ENCODE data around the gene AK9. TPM values are rescaled to one million over a fixed set of nuclear protein-coding genes. Genes with fewer than 3 reads are reported as not detected.

The AK9 gene
- total RNA-seq, 5 donors from 2014 or later (not counting 1 experiment from before 2014, with no cell fraction given), result 7.9 to 12.6 (median 10.2) TPM

DNA sequence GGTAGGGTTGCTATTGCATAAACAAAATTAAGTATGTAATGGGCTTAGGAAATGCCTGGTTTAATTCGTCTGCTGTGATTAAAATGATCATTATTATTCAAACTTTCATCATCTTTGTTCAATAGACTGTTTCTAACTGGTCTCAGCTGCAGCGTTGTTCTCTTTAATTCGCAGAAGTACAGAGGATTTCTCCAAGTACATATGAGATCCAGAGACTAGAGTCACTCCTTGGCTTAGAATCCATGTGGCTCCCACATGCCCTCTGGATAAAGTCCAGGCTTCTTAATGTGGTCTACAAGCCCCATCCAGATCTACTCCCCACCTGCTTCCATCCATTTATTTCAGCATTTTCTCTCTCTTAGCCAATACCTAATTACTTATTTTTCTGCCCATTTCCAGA lies 206.9 kb downstream of the AK9 start:
- Mint-ChIP-seq H3K4me3 (peak overlapping the region; percentile 68 to 89 (median 81)), H3K4me1 (peaks cover 39 to 43% (median 40%) of the 10 kb centered on the region in 3 donors), H3K9me3 (no peaks in the 10 kb centered on the region), H3K27me3 (no peaks in the 10 kb centered on the region), H3K27ac (peak overlapping the region; percentile 65 to 76), H3K36me3 (peaks cover 22% of the 10 kb centered on the region)
- peaks cover 30 to 34% of the 10 kb centered on the region in 2 experiments for H3K4me1 ChIP-seq (ENCODE audit: control insufficient read depth in 1 of 2, extremely low read depth in 1 of 2, insufficient read depth in 2 of 2, low read length in 2 of 2)
- ATAC-seq (replicated peaks in 1 of 4) (no peak), DNase-seq (no peak)
- peak overlapping the region; percentile 80 for H3K27ac ChIP-seq (ENCODE audit: low read length)
- peaks cover 0 to 14% of the 10 kb centered on the region in 2 donors for H3K36me3 ChIP-seq (ENCODE audit: control insufficient read depth in 2 of 2, extremely low read depth in 1 of 2, insufficient read depth in 1 of 2, low read length in 1 of 2)
- ChIA-PET CTCF (interaction anchor here in 1 of 2 donors (1.4 kb wide), 1 partner anchor 101 kb away, joined by 4 read pairs; the partner anchor contains the start of gene CD164), POLR2A (no interaction called here)
- 92% methylated on average over 2 of the region's 3 CpGs for WGBS (ENCODE audit: insufficient coverage)
- H3K4me3 ChIP-seq (ENCODE audit: control insufficient read depth in 1 of 2, extremely low read depth in 1 of 2, low read length in 1 of 2), result no peak overlapping the region
- no peaks in the 10 kb centered on the region for H3K9me3 ChIP-seq
- H3K27me3 ChIP-seq (replicated peaks in 1 of 2; ENCODE audit: control insufficient read depth in 2 of 2, extremely low read depth in 1 of 2, insufficient read depth in 2 of 2, low read length in 1 of 2), result no peaks in the 10 kb centered on the region

- ATAC-seq (replicated peaks in 1 of 4) (no peak), DNase-seq (no peak)
- POLR2A ChIA-PET, result no interaction called here
- H3K9me3 ChIP-seq, result no peaks in the 10 kb centered on the region
- no peaks in the 10 kb centered on the region for H3K27me3 Mint-ChIP-seq
- peak overlapping the region; percentile 65 to 76 for H3K27ac Mint-ChIP-seq
- peaks cover 43 to 47% (median 45%) of the 10 kb centered on the region in 3 donors for H3K4me1 Mint-ChIP-seq
- H3K27ac ChIP-seq (ENCODE audit: low read length), result peak overlapping the region; percentile 80
- no peaks in the 10 kb centered on the region for H3K27me3 ChIP-seq (replicated peaks in 1 of 2; ENCODE audit: control insufficient read depth in 2 of 2, extremely low read depth in 1 of 2, insufficient read depth in 2 of 2, low read length in 1 of 2)
- no CpG with 5 or more reads among the region's 6 CpGs for WGBS (ENCODE audit: insufficient coverage)
- H3K9me3 Mint-ChIP-seq, result no peaks in the 10 kb centered on the region
- H3K4me3 ChIP-seq (ENCODE audit: control insufficient read depth in 1 of 2, extremely low read depth in 1 of 2, low read length in 1 of 2), result peak overlapping the region; percentile 48 to 51
- H3K4me3 Mint-ChIP-seq, result peak overlapping the region; percentile 68 to 89 (median 81)
- H3K36me3 ChIP-seq (ENCODE audit: control insufficient read depth in 2 of 2, extremely low read depth in 1 of 2, insufficient read depth in 1 of 2, low read length in 1 of 2), result peaks cover 0 to 14% of the 10 kb centered on the region in 2 donors
- H3K4me1 ChIP-seq (ENCODE audit: control insufficient read depth in 1 of 2, extremely low read depth in 1 of 2, insufficient read depth in 2 of 2, low read length in 2 of 2), result peaks cover 34% of the 10 kb centered on the region in 2 experiments
- peaks cover 27% of the 10 kb centered on the region for H3K36me3 Mint-ChIP-seq
- CTCF ChIA-PET, result interaction anchor here in 1 of 2 donors (0.8 to 1.4 kb wide), 3 partner anchors 8 to 101 kb away, joined by 3 to 4 read pairs (median 3); partner anchors contain the start of gene CD164
Observed at GRCh38 chr6:109483735-109484057, 207.3 kb downstream of the AK9 start.

DNA sequence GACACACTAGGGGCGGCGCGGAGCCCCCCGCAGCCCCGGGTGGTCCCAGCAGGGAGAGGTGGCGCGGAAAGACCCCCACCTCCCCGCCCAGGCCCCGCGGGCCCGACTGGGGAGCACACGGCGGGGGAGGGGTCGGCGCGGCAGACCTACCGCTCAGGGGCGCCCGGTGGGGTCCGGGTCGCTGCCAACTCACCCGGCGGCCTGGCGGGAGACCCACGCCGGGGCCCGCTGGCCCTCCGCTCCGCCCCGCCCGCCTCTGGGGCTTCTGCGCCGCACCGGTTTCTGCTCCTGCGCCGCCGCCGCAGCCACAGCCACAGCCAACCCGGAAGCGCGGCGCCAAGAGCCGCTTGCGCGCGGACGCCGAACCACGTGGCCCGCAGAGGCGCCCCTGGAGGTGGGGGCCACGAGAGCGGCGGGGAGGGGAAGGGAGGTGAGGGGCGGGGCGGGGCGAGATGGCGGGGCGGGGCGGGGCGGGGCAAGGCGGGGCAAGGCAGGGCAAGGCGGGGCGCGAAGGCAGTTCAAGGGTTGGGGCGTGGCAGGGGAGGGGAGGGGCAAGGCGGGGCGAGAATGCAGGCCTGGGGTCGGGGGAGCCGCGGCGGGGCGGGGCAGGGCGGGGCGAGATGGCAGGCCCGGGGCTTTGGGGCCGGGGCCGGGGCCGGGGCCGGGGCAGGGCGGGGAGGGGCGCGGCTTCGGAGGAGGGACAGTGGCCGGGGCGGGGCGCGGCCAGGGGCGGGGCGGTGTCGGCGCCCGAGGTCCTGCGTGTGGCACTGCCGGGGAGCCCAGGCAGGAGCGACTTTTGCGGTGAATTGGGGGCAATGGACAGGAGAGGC lies 207.9 kb downstream of the AK9 start, which contains the start of gene ZBTB24:
TSS of gene ZBTB24 (minus strand) at position 315 of the 830 bp plus-strand sequence. CDS start 1,193 bp downstream, outside the sequence.
- H3K9me3 ChIP-seq, result no peaks in the 10 kb centered on the region

GRCh38 chr6:109480993-109481480 lies 210.0 kb downstream of the AK9 start:
- no peak overlapping the region for H3K27ac ChIP-seq (ENCODE audit: low read length)
- ATAC-seq (replicated peaks in 1 of 4) (no peak), DNase-seq (no peak)
- H3K4me1 ChIP-seq (ENCODE audit: control insufficient read depth in 1 of 2, extremely low read depth in 1 of 2, insufficient read depth in 2 of 2, low read length in 2 of 2), result peaks cover 50 to 57% of the 10 kb centered on the region in 2 experiments
- peak overlapping the region; percentile 89 to 98 (median 93) for H3K4me3 Mint-ChIP-seq
- H3K27ac Mint-ChIP-seq, result peak overlapping the region; percentile 77 to 78
- 75% methylated on average over 7 of the region's 7 CpGs for WGBS (ENCODE audit: insufficient coverage)
- POLR2A ChIA-PET, result interaction anchor here (0.5 to 1.5 kb wide), 4 partner anchors 24 to 1393 kb away, joined by 3 to 8 read pairs (median 4); partner anchors contain the start of gene AMD1 (in 1 of the 2)
- H3K36me3 ChIP-seq (ENCODE audit: control insufficient read depth in 2 of 2, extremely low read depth in 1 of 2, insufficient read depth in 1 of 2, low read length in 1 of 2), result peaks cover 0 to 37% of the 10 kb centered on the region in 2 donors
- CTCF ChIA-PET, result interaction anchor here in 1 of 2 donors (1.7 kb wide), 1 partner anchor 17 kb away, joined by 5 read pairs; no protein-coding TSS in a partner anchor
- no peaks in the 10 kb centered on the region for H3K9me3 ChIP-seq
- no peaks in the 10 kb centered on the region for H3K27me3 Mint-ChIP-seq
- no peaks in the 10 kb centered on the region for H3K27me3 ChIP-seq (replicated peaks in 1 of 2; ENCODE audit: control insufficient read depth in 2 of 2, extremely low read depth in 1 of 2, insufficient read depth in 2 of 2, low read length in 1 of 2)
- H3K4me3 ChIP-seq (ENCODE audit: control insufficient read depth in 1 of 2, extremely low read depth in 1 of 2, low read length in 1 of 2), result peak overlapping the region; percentile 53 to 70
- no peaks in the 10 kb centered on the region for H3K9me3 Mint-ChIP-seq
- peaks cover 67 to 72% (median 68%) of the 10 kb centered on the region in 3 donors for H3K4me1 Mint-ChIP-seq
- peaks cover 47% of the 10 kb centered on the region for H3K36me3 Mint-ChIP-seq

More for the DNA sequence above, 207.9 kb downstream of the AK9 start, which contains the start of gene ZBTB24:
- Histone ChIP-seq H3K4me3 (ENCODE audit: control insufficient read depth in 1 of 2, extremely low read depth in 1 of 2, low read length in 1 of 2) (peak within 1 kb of the TSS; percentile 70 to 88), H3K27me3 (replicated peaks in 1 of 2; ENCODE audit: control insufficient read depth in 2 of 2, extremely low read depth in 1 of 2, insufficient read depth in 2 of 2, low read length in 1 of 2) (no peaks in the 10 kb centered on the region), H3K36me3 (ENCODE audit: control insufficient read depth in 2 of 2, extremely low read depth in 1 of 2, insufficient read depth in 1 of 2, low read length in 1 of 2) (peaks cover 0 to 17% of the 10 kb centered on the region in 2 donors), H3K27ac (ENCODE audit: low read length) (peak within 1 kb of the TSS; percentile 80), H3K4me1 (ENCODE audit: control insufficient read depth in 1 of 2, extremely low read depth in 1 of 2, insufficient read depth in 2 of 2, low read length in 2 of 2) (peaks cover 39 to 40% of the 10 kb centered on the region in 2 experiments)
- H3K4me1 Mint-ChIP-seq, result peaks cover 49 to 53% (median 50%) of the 10 kb centered on the region in 3 donors
- no peaks in the 10 kb centered on the region for H3K9me3 Mint-ChIP-seq
- ChIA-PET CTCF (interaction anchor here (0.5 to 1.4 kb wide), 5 partner anchors 9 to 1459 kb away, joined by 3 to 5 read pairs (median 3); partner anchors contain the start of gene CD164 (in 1 of the 2)), POLR2A (interaction anchor here (0.5 to 0.8 kb wide), 2 partner anchors 23 kb away, joined by 3 read pairs; no protein-coding TSS in a partner anchor)
- H3K4me3 Mint-ChIP-seq, result peak within 1 kb of the TSS; percentile 89 to 98 (median 93)
- WGBS (ENCODE audit: insufficient coverage), result under 1% methylated on average over 51 of the region's 97 CpGs
- peak within 1 kb of the TSS; percentile 77 to 84 for H3K27ac Mint-ChIP-seq
- ATAC-seq (replicated peaks in 1 of 4), result peak; percentile 87 to 91 (median 90)
- DNase-seq, result peak; percentile 75 to 94 (median 88)
- no peaks in the 10 kb centered on the region for H3K27me3 Mint-ChIP-seq
- peaks cover 32% of the 10 kb centered on the region for H3K36me3 Mint-ChIP-seq

GRCh38 chr6:109478841-109479624 lies 212.0 kb downstream of the AK9 start:
- 0% methylated on average over 2 of the region's 5 CpGs for WGBS (ENCODE audit: insufficient coverage)
- Histone ChIP-seq H3K36me3 (ENCODE audit: control insufficient read depth in 2 of 2, extremely low read depth in 1 of 2, insufficient read depth in 1 of 2, low read length in 1 of 2) (peaks cover 0 to 55% of the 10 kb centered on the region in 2 donors), H3K27ac (ENCODE audit: low read length) (peak overlapping the region; percentile 39)

More at GRCh38 chr6:109478841-109479624, 212.0 kb downstream of the AK9 start:
- Histone ChIP-seq H3K27me3 (replicated peaks in 1 of 2; ENCODE audit: control insufficient read depth in 2 of 2, extremely low read depth in 1 of 2, insufficient read depth in 2 of 2, low read length in 1 of 2) (no peaks in the 10 kb centered on the region), H3K4me3 (ENCODE audit: control insufficient read depth in 1 of 2, extremely low read depth in 1 of 2, low read length in 1 of 2) (peak overlapping the region; percentile 35 to 51), H3K9me3 (no peaks in the 10 kb centered on the region), H3K4me1 (ENCODE audit: control insufficient read depth in 1 of 2, extremely low read depth in 1 of 2, insufficient read depth in 2 of 2, low read length in 2 of 2) (peaks cover 50 to 60% of the 10 kb centered on the region in 2 experiments)
- CTCF ChIA-PET, result interaction anchor here (0.7 to 1.5 kb wide), 5 partner anchors 12 to 242 kb away, joined by 3 to 6 read pairs (median 4); partner anchors contain the start of gene MICAL1 (in 1 of the 2)
- peak overlapping the region; percentile 85 to 86 for H3K27ac Mint-ChIP-seq
- peaks cover 72 to 80% (median 76%) of the 10 kb centered on the region in 3 donors for H3K4me1 Mint-ChIP-seq
- DNase-seq (peak in 1 of 35 experiments; percentile 62), ATAC-seq (replicated peaks in 1 of 4) (no peak)
- POLR2A ChIA-PET, result interaction anchor here (0.6 to 1.5 kb wide), 7 partner anchors 15 to 1999 kb away, joined by 3 to 6 read pairs (median 3); no protein-coding TSS in a partner anchor
- H3K27me3 Mint-ChIP-seq, result no peaks in the 10 kb centered on the region
- H3K4me3 Mint-ChIP-seq, result peak overlapping the region; percentile 77 to 93 (median 89)
- H3K9me3 Mint-ChIP-seq, result no peaks in the 10 kb centered on the region
- peaks cover 62% of the 10 kb centered on the region for H3K36me3 Mint-ChIP-seq
